HG03575 (cell line): ENCODE data around the gene PKP3.
"Not testable (repeated sequence)": the region's sequence is repeated elsewhere in the genome, so short reads cannot be mapped to it uniquely, and the experiment has no call there.

ENCODE experiments used
- ATAC-seq: cut with Tn5 transposase; IDR thresholded peaks from one replicate; pipeline ENCODE4 v1.9.1; 2021; ENCODE audit not compliant: unreplicated experiment, insufficient number of reproducible peaks, low FRiP score; ENCODE audit errors: extremely low read depth

The PKP3 gene

GRCh38 chr11:405954-406795, 12.2 kb downstream of the PKP3 start:
- ATAC-seq = no peak

- ATAC-seq = no peak
These were observed 13.0 kb downstream of the PKP3 start for GRCh38 chr11:406796-407650.

GRCh38 chr11:407651-408123, 13.7 kb downstream of the PKP3 start:
- no peak for ATAC-seq

- no peak for ATAC-seq
These were observed 14.4 kb downstream of the PKP3 start for GRCh38 chr11:408154-409007.

- ATAC-seq = no peak
These were observed 15.1 kb downstream of the PKP3 start for GRCh38 chr11:409008-409599.

- no peak for ATAC-seq
These were observed 15.8 kb downstream of the PKP3 start for GRCh38 chr11:409600-410483.

GRCh38 chr11:410711-411110, 16.7 kb downstream of the PKP3 start:
- not testable (repeated sequence) for ATAC-seq

GRCh38 chr11:411520-411919, 17.5 kb downstream of the PKP3 start:
- ATAC-seq = not testable (repeated sequence)

GRCh38 chr11:412641-413119, 18.7 kb downstream of the PKP3 start:
- ATAC-seq = no peak

GRCh38 chr11:413120-414081, 19.4 kb downstream of the PKP3 start:
- no peak for ATAC-seq

GRCh38 chr11:414318-414857, 20.4 kb downstream of the PKP3 start:
- ATAC-seq = no peak

- no peak for ATAC-seq
These were observed 21.6 kb downstream of the PKP3 start for GRCh38 chr11:415640-416041.

- ATAC-seq = no peak
These were observed 22.2 kb downstream of the PKP3 start for GRCh38 chr11:416051-416756.

GRCh38 chr11:416757-417621, 23.0 kb downstream of the PKP3 start:
- no peak for ATAC-seq
